GM23338 (cell line): ENCODE data around the gene MKI67. TPM values are rescaled to one million over a fixed set of nuclear protein-coding genes. Genes with fewer than 3 reads are reported as not detected.

ENCODE experiments used
- ATAC-seq: fragments of 200-7000 bp; cut with Tn5 transposase; 3 replicates; pipeline ENCODE4 v1.9.1; 2020
- DNase-seq: peaks from one replicate; pipeline ENCODE4 v3.0.0-alpha.2; 2015; ENCODE audit warnings: low spot score
- H2AFZ ChIP-seq: fragments of 200-600 bp; sonication (generic); 2 replicates; pipeline ENCODE4 v1.8.0; 2016; ENCODE audit warnings: antibody characterized with exemption, mild to moderate bottlenecking, moderate library complexity
- H3F3A ChIP-seq: fragments of 200-600 bp; sonication (generic); replicated peaks from 2 replicates; pipeline ENCODE4 v1.8.0; 2017; ENCODE audit warnings: antibody characterized with exemption, mixed run types, low read depth
- H3K27ac ChIP-seq: fragments of 200-600 bp; sonication (generic); 2 replicates; pipeline ENCODE4 v1.6.1; 2016; ENCODE audit warnings: low read depth
- H3K27me3 ChIP-seq: fragments of 200-600 bp; sonication (generic); 2 replicates; pipeline ENCODE4 v1.8.0; 2016; ENCODE audit warnings: mild to moderate bottlenecking, mixed run types, moderate library complexity; ENCODE audit not compliant: insufficient read depth
- H3K36me3 ChIP-seq: fragments of 200-600 bp; sonication (generic); 2 replicates; pipeline ENCODE4 v1.8.0; 2016; ENCODE audit warnings: mild to moderate bottlenecking; ENCODE audit not compliant: insufficient read depth
- H3K4me1 ChIP-seq: fragments of 200-600 bp; sonication (generic); 2 replicates; pipeline ENCODE4 v1.8.0; 2016; ENCODE audit warnings: mild to moderate bottlenecking, moderate library complexity; ENCODE audit not compliant: insufficient read depth
- H3K4me2 ChIP-seq: fragments of 200-600 bp; sonication (generic); 2 replicates; pipeline ENCODE4 v1.7.1; 2017; ENCODE audit warnings: mixed run types
- H3K4me3 ChIP-seq: fragments of 200-600 bp; sonication (generic); 2 replicates; pipeline ENCODE4 v1.6.1; 2016; ENCODE audit warnings: mixed run types
- H3K79me2 ChIP-seq: fragments of 200-600 bp; sonication (generic); replicated peaks from 2 replicates; pipeline ENCODE4 v1.8.0; 2017; ENCODE audit warnings: mild to moderate bottlenecking; ENCODE audit not compliant: insufficient read depth
- H3K9me2 ChIP-seq: fragments of 200-600 bp; sonication (generic); 2 replicates; pipeline ENCODE4 v1.8.0; 2017; ENCODE audit not compliant: insufficient read depth
- H4K20me1 ChIP-seq: fragments of 200-600 bp; sonication (generic); replicated peaks from 2 replicates; pipeline ENCODE4 v1.8.0; 2017; ENCODE audit warnings: mild to moderate bottlenecking; ENCODE audit not compliant: insufficient read depth
- H3K27ac Mint-ChIP-seq: 2 replicates; pipeline ENCODE4 v1.8.0; 2020; ENCODE audit warnings: inconsistent platforms, mild to moderate bottlenecking, moderate library complexity, mixed read lengths
- H3K27me3 Mint-ChIP-seq: 3 replicates; pipeline ENCODE4 v1.8.0; 2022; ENCODE audit warnings: low read depth, mild to moderate bottlenecking, moderate library complexity, mixed read lengths, inconsistent platforms; ENCODE audit not compliant: insufficient read depth, poor library complexity
- H3K36me3 Mint-ChIP-seq: 3 replicates; pipeline ENCODE4 v1.8.0; 2021; ENCODE audit warnings: low read depth, mild to moderate bottlenecking, inconsistent platforms, moderate library complexity, mixed read lengths
- H3K4me1 Mint-ChIP-seq: 3 replicates; pipeline ENCODE4 v1.8.0; 2020; ENCODE audit warnings: mild to moderate bottlenecking, inconsistent platforms, mixed read lengths
- H3K4me3 Mint-ChIP-seq: 3 replicates; pipeline ENCODE4 v1.8.0; 2021; ENCODE audit warnings: moderate library complexity, mild to moderate bottlenecking, inconsistent platforms, mixed read lengths
- H3K9me3 Mint-ChIP-seq: 3 replicates; pipeline ENCODE4 v1.8.0; 2020; ENCODE audit warnings: moderate library complexity, mild to moderate bottlenecking, inconsistent platforms, mixed read lengths
- CREB1 ChIP-seq: fragments of 250-450 bp; sonication (Bioruptor Pico); IDR thresholded peaks from 2 replicates; pipeline ENCODE4 v1.5.0; 2020; ENCODE audit warnings: low read depth, mild to moderate bottlenecking, moderate library complexity
- ETS1 ChIP-seq: IDR thresholded peaks from 2 replicates; pipeline ENCODE4 v1.6.1; 2016; ENCODE audit warnings: antibody characterized with exemption
- EZH2 ChIP-seq: fragments of 200-600 bp; sonication (generic); IDR thresholded peaks from one replicate; pipeline ENCODE4 v1.8.0; 2017; ENCODE audit warnings: antibody characterized with exemption, mild to moderate bottlenecking, low read depth; ENCODE audit not compliant: unreplicated experiment
- EZH2phosphoT487 ChIP-seq: fragments of 200-600 bp; sonication (generic); IDR thresholded peaks from one replicate; pipeline ENCODE4 v1.8.1; 2018; ENCODE audit warnings: antibody characterized with exemption; ENCODE audit not compliant: unreplicated experiment
- JUNB ChIP-seq: IDR thresholded peaks from one replicate; pipeline ENCODE4 v1.6.1; 2016; ENCODE audit warnings: antibody characterized with exemption; ENCODE audit not compliant: unreplicated experiment
- NANOG ChIP-seq: IDR thresholded peaks from 2 replicates; pipeline ENCODE4 v1.6.1; 2016; ENCODE audit warnings: antibody characterized with exemption, borderline replicate concordance
- POLR2AphosphoS5 ChIP-seq: IDR thresholded peaks from 2 replicates; pipeline ENCODE4 v1.6.1; 2016; ENCODE audit warnings: antibody characterized with exemption, low read depth
- REST ChIP-seq: IDR thresholded peaks from one replicate; pipeline ENCODE4 v1.6.1; 2018; ENCODE audit warnings: antibody characterized with exemption; ENCODE audit not compliant: unreplicated experiment
- STAT1 ChIP-seq: IDR thresholded peaks from one replicate; pipeline ENCODE4 v1.6.1; 2016; ENCODE audit warnings: antibody characterized with exemption; ENCODE audit not compliant: unreplicated experiment
- ZNF114 ChIP-seq: fragments of 250-450 bp; sonication (Bioruptor Pico); IDR thresholded peaks from 2 replicates; pipeline ENCODE4 v1.5.0; 2020; ENCODE audit warnings: mild to moderate bottlenecking, moderate library complexity
- ZNF331 ChIP-seq: fragments of 250-450 bp; sonication (Bioruptor Pico); IDR thresholded peaks from 2 replicates; pipeline ENCODE4 v1.5.0; 2020; ENCODE audit warnings: low read depth, mild to moderate bottlenecking, moderate library complexity
- polyA plus RNA-seq: library from polyadenylated mRNA; unstranded; fragments of >200 nt; fragmentation: Nextera tagmentation; extraction: Ambion mirVana; gene quantifications from 2 replicates; pipeline ENCODE4 v1.2.1, GENCODE V29; 2016
- total RNA-seq: library from RNA; depleted of rRNA; stranded (reverse); fragments of >200 nt; shearing (Covaris generic); gene quantifications from 2 replicates; pipeline ENCODE4 v1.2.3, GENCODE V29; 2014
- TF ChIP-seq, protein P1 (sequence below), 2 experiments: fragments of 200-600 bp in 1 of 2; sonication (generic) in 1 of 2; conservative IDR thresholded peaks; 2 replicates each; pipeline versions ENCODE4 v1.5.1 to v1.6.1; 2016 to 2017; ENCODE audit warnings: antibody characterized with exemption in 2 of 2, low read depth in 2 of 2, mild to moderate bottlenecking in 2 of 2, moderate library complexity in 1 of 2
- TF ChIP-seq, protein P2 (sequence below): fragments of 250-450 bp; sonication (Bioruptor Pico); IDR thresholded peaks from 2 replicates; pipeline ENCODE4 v1.5.0; 2020; ENCODE audit warnings: mild to moderate bottlenecking, moderate library complexity

Gene MKI67
- total and polyA plus RNA-seq, 2 experiments from 2014 or later: 58.0 to 103 TPM

DNA sequence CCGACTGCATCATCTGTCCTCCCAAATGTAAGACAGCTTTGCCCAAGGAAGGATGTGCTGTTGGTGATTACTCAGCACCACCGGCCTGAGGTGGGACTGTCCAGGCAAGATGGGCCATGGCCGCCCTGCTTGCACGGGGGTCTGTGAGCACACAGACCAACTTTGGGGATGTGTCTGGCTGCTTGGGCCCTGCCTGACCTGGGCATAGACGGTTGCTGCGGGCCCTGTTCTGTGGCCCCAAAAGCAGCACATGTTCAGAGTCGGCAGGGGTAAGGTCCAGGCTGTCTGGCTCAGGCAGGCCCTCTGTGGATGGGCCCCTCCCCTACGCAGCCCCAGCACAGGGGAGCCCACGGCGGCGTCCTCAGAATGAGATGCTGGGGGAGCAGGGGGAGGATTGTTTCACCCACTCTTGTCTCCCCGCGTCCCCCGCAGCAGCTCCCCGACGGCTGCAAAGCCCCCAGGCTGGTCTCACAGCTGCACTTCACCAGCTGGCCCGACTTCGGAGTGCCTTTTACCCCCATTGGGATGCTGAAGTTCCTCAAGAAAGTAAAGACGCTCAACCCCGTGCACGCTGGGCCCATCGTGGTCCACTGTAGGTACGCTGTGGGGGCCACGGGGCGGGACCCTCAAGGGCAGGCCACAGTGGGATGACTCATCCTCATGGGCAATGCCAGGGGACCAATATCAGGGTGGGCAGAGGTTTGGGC is 58.4 kb downstream of the MKI67 start:
- no peaks in the 10 kb centered on the region for H3K9me3 Mint-ChIP-seq
- TF ChIP-seq ETS1 (no peak), POLR2AphosphoS5 (no peak), REST (no peak), EZH2 (no peak), EZH2phosphoT487 (no peak), ZNF114 (CRISPR knock-in tag) (no peak), NANOG (no peak), STAT1 (no peak), JUNB (no peak), CREB1 (CRISPR knock-in tag) (no peak), ZNF331 (CRISPR knock-in tag) (no peak)
- TF ChIP-seq, protein P1, sequence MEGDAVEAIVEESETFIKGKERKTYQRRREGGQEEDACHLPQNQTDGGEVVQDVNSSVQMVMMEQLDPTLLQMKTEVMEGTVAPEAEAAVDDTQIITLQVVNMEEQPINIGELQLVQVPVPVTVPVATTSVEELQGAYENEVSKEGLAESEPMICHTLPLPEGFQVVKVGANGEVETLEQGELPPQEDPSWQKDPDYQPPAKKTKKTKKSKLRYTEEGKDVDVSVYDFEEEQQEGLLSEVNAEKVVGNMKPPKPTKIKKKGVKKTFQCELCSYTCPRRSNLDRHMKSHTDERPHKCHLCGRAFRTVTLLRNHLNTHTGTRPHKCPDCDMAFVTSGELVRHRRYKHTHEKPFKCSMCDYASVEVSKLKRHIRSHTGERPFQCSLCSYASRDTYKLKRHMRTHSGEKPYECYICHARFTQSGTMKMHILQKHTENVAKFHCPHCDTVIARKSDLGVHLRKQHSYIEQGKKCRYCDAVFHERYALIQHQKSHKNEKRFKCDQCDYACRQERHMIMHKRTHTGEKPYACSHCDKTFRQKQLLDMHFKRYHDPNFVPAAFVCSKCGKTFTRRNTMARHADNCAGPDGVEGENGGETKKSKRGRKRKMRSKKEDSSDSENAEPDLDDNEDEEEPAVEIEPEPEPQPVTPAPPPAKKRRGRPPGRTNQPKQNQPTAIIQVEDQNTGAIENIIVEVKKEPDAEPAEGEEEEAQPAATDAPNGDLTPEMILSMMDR (conservative IDR thresholded peaks at IDR 0.05; ENCODE audit: low read depth in 2 of 2): no peak
- TF ChIP-seq, protein P2, sequence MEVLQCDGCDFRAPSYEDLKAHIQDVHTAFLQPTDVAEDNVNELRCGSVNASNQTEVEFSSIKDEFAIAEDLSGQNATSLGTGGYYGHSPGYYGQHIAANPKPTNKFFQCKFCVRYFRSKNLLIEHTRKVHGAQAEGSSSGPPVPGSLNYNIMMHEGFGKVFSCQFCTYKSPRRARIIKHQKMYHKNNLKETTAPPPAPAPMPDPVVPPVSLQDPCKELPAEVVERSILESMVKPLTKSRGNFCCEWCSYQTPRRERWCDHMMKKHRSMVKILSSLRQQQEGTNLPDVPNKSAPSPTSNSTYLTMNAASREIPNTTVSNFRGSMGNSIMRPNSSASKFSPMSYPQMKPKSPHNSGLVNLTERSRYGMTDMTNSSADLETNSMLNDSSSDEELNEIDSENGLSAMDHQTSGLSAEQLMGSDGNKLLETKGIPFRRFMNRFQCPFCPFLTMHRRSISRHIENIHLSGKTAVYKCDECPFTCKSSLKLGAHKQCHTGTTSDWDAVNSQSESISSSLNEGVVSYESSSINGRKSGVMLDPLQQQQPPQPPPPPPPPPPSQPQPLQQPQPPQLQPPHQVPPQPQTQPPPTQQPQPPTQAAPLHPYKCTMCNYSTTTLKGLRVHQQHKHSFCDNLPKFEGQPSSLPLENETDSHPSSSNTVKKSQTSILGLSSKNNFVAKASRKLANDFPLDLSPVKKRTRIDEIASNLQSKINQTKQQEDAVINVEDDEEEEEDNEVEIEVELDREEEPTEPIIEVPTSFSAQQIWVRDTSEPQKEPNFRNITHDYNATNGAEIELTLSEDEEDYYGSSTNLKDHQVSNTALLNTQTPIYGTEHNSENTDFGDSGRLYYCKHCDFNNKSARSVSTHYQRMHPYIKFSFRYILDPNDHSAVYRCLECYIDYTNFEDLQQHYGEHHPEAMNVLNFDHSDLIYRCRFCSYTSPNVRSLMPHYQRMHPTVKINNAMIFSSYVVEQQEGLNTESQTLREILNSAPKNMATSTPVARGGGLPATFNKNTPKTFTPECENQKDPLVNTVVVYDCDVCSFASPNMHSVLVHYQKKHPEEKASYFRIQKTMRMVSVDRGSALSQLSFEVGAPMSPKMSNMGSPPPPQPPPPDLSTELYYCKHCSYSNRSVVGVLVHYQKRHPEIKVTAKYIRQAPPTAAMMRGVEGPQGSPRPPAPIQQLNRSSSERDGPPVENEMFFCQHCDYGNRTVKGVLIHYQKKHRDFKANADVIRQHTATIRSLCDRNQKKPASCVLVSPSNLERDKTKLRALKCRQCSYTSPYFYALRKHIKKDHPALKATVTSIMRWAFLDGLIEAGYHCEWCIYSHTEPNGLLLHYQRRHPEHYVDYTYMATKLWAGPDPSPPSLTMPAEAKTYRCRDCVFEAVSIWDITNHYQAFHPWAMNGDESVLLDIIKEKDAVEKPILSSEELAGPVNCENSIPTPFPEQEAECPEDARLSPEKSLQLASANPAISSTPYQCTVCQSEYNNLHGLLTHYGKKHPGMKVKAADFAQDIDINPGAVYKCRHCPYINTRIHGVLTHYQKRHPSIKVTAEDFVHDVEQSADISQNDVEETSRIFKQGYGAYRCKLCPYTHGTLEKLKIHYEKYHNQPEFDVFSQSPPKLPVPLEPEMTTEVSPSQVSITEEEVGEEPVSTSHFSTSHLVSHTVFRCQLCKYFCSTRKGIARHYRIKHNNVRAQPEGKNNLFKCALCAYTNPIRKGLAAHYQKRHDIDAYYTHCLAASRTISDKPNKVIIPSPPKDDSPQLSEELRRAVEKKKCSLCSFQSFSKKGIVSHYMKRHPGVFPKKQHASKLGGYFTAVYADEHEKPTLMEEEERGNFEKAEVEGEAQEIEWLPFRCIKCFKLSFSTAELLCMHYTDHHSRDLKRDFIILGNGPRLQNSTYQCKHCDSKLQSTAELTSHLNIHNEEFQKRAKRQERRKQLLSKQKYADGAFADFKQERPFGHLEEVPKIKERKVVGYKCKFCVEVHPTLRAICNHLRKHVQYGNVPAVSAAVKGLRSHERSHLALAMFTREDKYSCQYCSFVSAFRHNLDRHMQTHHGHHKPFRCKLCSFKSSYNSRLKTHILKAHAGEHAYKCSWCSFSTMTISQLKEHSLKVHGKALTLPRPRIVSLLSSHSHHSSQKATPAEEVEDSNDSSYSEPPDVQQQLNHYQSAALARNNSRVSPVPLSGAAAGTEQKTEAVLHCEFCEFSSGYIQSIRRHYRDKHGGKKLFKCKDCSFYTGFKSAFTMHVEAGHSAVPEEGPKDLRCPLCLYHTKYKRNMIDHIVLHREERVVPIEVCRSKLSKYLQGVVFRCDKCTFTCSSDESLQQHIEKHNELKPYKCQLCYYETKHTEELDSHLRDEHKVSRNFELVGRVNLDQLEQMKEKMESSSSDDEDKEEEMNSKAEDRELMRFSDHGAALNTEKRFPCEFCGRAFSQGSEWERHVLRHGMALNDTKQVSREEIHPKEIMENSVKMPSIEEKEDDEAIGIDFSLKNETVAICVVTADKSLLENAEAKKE (CRISPR knock-in tag): no peak
- peaks cover 5% of the 10 kb centered on the region; the same call in 1 of the 3 replicates for H3K36me3 Mint-ChIP-seq
- H3K27ac ChIP-seq: no peak overlapping the region
- H3K27me3 ChIP-seq: no peaks in the 10 kb centered on the region
- no peaks in the 10 kb centered on the region for H3K79me2 ChIP-seq
- no peak overlapping the region for H2AFZ ChIP-seq
- H3K4me1 Mint-ChIP-seq: peaks cover 28% of the 10 kb centered on the region
- H3K27me3 Mint-ChIP-seq: peaks cover 15% of the 10 kb centered on the region
- no peaks in the 10 kb centered on the region for H3K9me2 ChIP-seq
- no peak for DNase-seq
- H3K4me3 Mint-ChIP-seq: no peak overlapping the region
- no peak overlapping the region for H3K4me2 ChIP-seq
- H4K20me1 ChIP-seq: no peaks in the 10 kb centered on the region
- no peak overlapping the region for H3K27ac Mint-ChIP-seq
- no peak for ATAC-seq
- no peaks in the 10 kb centered on the region for H3K36me3 ChIP-seq
- no peaks in the 10 kb centered on the region for H3F3A ChIP-seq
- H3K4me1 ChIP-seq: peaks cover 8% of the 10 kb centered on the region; the same call in 1 of the 2 replicates
- H3K4me3 ChIP-seq: no peak overlapping the region
